ENCODE data around the gene FBXO24. TPM values are rescaled to one million over a fixed set of nuclear protein-coding genes. Genes with fewer than 3 reads are reported as not detected.

Gene FBXO24
- total and polyA plus RNA-seq, 2 of the 8 experiments (the other 6 are each of a cell fraction or from before 2014, with no cell fraction given): 0.35 to 0.57 TPM

GRCh38 chr7:100604028-100604975 lies 18.2 kb downstream of the FBXO24 start (continued):
- TF ChIP-seq KDM4A (IDR thresholded peaks at IDR 0.05; ENCODE audit: low read depth, low read length, severe bottlenecking): peak; percentile 78
- TF ChIP-seq YY1 (IDR thresholded peaks at IDR 0.05; ENCODE audit: low read depth, low read length): no peak
- no peak for TF ChIP-seq RFX5 (IDR thresholded peaks at IDR 0.05; ENCODE audit: borderline replicate concordance, low read depth, low read length)
- TF ChIP-seq SIN3A (conservative IDR thresholded peaks at IDR 0.05 in 1 of 2, IDR thresholded peaks at IDR 0.05 in 1 of 2; ENCODE audit: low read depth in 1 of 2, low read length in 2 of 2): no peak; a peak in 1 of 4 replicates
- no peak for TF ChIP-seq ATF3 (IDR thresholded peaks at IDR 0.05; ENCODE audit: insufficient read depth, low read depth, low read length)
- 0 out of 2 replicates have a peak, but pooled peaks have one; percentile 68 for TF ChIP-seq GABPA (IDR thresholded peaks at IDR 0.05; ENCODE audit: borderline replicate concordance, insufficient read depth, low read length)
- TF ChIP-seq POLR2A (IDR thresholded peaks at IDR 0.05; ENCODE audit: control extremely low read depth in 1 of 2, low read depth in 2 of 2, low read length in 2 of 2): peak in 1 of 2 experiments; percentile 88; a peak in 2 of 3 replicates
- TF ChIP-seq SUZ12 (IDR thresholded peaks at IDR 0.05; ENCODE audit: low read length): no peak
- no peak for TF ChIP-seq CBX8 (IDR thresholded peaks at IDR 0.05; ENCODE audit: borderline replicate concordance, low read depth, low read length)
- TF ChIP-seq CREB1 (IDR thresholded peaks at IDR 0.05): peak; percentile 82
- no peak for TF ChIP-seq SAP30 (IDR thresholded peaks at IDR 0.05; ENCODE audit: insufficient read depth, insufficient replicate concordance, low read length)
- no peak for TF ChIP-seq EZH2 (IDR thresholded peaks at IDR 0.05; ENCODE audit: low read depth, low read length, severe bottlenecking)
- no peak for TF ChIP-seq CTBP2 (IDR thresholded peaks at IDR 0.05; ENCODE audit: borderline replicate concordance, insufficient read depth, insufficient read length, low read length)
- TF ChIP-seq SP1 (IDR thresholded peaks at IDR 0.05; ENCODE audit: low read depth, low read length): no peak
- TF ChIP-seq CHD1 (IDR thresholded peaks at IDR 0.05; ENCODE audit: low read depth, low read length): no peak
- no peak for TF ChIP-seq MAFK (IDR thresholded peaks at IDR 0.05; ENCODE audit: low read depth, low read length)
- no peak for TF ChIP-seq FOSL1 (IDR thresholded peaks at IDR 0.05; ENCODE audit: insufficient read depth, low read depth, low read length)
- TF ChIP-seq GTF2F1 (IDR thresholded peaks at IDR 0.05; ENCODE audit: borderline replicate concordance, low read depth, low read length): no peak
- TF ChIP-seq BRCA1 (IDR thresholded peaks at IDR 0.05; ENCODE audit: low read depth, low read length): no peak
- TF ChIP-seq CEBPB (IDR thresholded peaks at IDR 0.05; ENCODE audit: low read depth, low read length): no peak
- TF ChIP-seq SP2 (IDR thresholded peaks at IDR 0.05; ENCODE audit: low read length): no peak
- no peak for TF ChIP-seq TCF12 (IDR thresholded peaks at IDR 0.05; ENCODE audit: low read depth, low read length)
- TF ChIP-seq POLR2AphosphoS5 (IDR thresholded peaks at IDR 0.05; ENCODE audit: low read depth, low read length): peak; percentile 81
- no peak for TF ChIP-seq SIX5 (IDR thresholded peaks at IDR 0.05; ENCODE audit: low read depth, low read length)

Data from H1 (cell line).